HepG2 (cell line): ENCODE results near the gene MYO1C. TPM values are rescaled to one million over a fixed set of nuclear protein-coding genes. Genes with fewer than 3 reads are reported as not detected.

ENCODE experiments used
- GATAD2A ChIP-seq: IDR thresholded peaks from 2 replicates; pipeline ENCODE4 v1.6.1; 2016
- JUN ChIP-seq: sonication (generic); formaldehyde crosslinking; IDR thresholded peaks from 2 replicates; pipeline ENCODE4 v1.4.0; 2020; ENCODE audit warnings: mild to moderate bottlenecking, missing genetic modification reagents
- KDM2A ChIP-seq: sonication (generic); formaldehyde crosslinking; IDR thresholded peaks from 2 replicates; pipeline ENCODE4 v1.4.0; 2020; ENCODE audit warnings: low read depth, missing genetic modification reagents, borderline replicate concordance
- MEIS2 ChIP-seq: sonication (generic); formaldehyde crosslinking; IDR thresholded peaks from 2 replicates; pipeline ENCODE4 v1.9.0; 2021; ENCODE audit warnings: mild to moderate bottlenecking, missing genetic modification reagents
- MIER3 ChIP-seq: IDR thresholded peaks from 2 replicates; pipeline ENCODE4 v1.6.1; 2016; ENCODE audit warnings: missing compliant biosample characterization, borderline replicate concordance
- MTERF4 ChIP-seq: sonication (generic); formaldehyde crosslinking; IDR thresholded peaks from 2 replicates; pipeline ENCODE4 v1.8.0; 2023; ENCODE audit warnings: mild to moderate bottlenecking, missing genetic modification reagents
- MXD4 ChIP-seq: IDR thresholded peaks from 2 replicates; pipeline ENCODE4 v1.6.1; 2016; ENCODE audit warnings: mild to moderate bottlenecking, missing biosample characterization, missing genetic modification reagents
- NAIF1 ChIP-seq: sonication (generic); formaldehyde crosslinking; IDR thresholded peaks from 2 replicates; pipeline ENCODE4 v1.5.0; 2020; ENCODE audit warnings: mild to moderate bottlenecking, missing genetic modification reagents, borderline replicate concordance
- PRDM4 ChIP-seq: sonication (generic); formaldehyde crosslinking; IDR thresholded peaks from 2 replicates; pipeline ENCODE4 v1.9.0; 2021; ENCODE audit warnings: missing genetic modification reagents, borderline replicate concordance
- RELA ChIP-seq: sonication (generic); formaldehyde crosslinking; IDR thresholded peaks from 2 replicates; pipeline ENCODE4 v1.4.0; 2020; ENCODE audit warnings: missing genetic modification reagents
- SAFB2 ChIP-seq: sonication (generic); formaldehyde crosslinking; IDR thresholded peaks from 2 replicates; pipeline ENCODE4 v1.5.1; 2020; ENCODE audit warnings: missing genetic modification reagents, low read depth, mild to moderate bottlenecking, borderline replicate concordance
- SETDB1 ChIP-seq: sonication (generic); formaldehyde crosslinking; IDR thresholded peaks from 2 replicates; pipeline ENCODE4 v1.5.1; 2020; ENCODE audit warnings: missing genetic modification reagents, mild to moderate bottlenecking, borderline replicate concordance
- SKI ChIP-seq: fragments of 450-650 bp; IDR thresholded peaks from one replicate; pipeline ENCODE4 v1.6.1; 2018; ENCODE audit warnings: mild to moderate bottlenecking; ENCODE audit not compliant: partially characterized antibody
- SMAD9 ChIP-seq: sonication (generic); formaldehyde crosslinking; IDR thresholded peaks from 2 replicates; pipeline ENCODE4 v1.5.1; 2020; ENCODE audit warnings: mild to moderate bottlenecking, missing genetic modification reagents
- SMC3 ChIP-seq: IDR thresholded peaks from 2 replicates; pipeline ENCODE4 v1.6.1; 2011; ENCODE audit warnings: low read length, improper control_type of control experiment
- TSC22D2 ChIP-seq: sonication (generic); formaldehyde crosslinking; IDR thresholded peaks from 2 replicates; pipeline ENCODE4 v1.5.1; 2020; ENCODE audit warnings: missing genetic modification reagents, mild to moderate bottlenecking, borderline replicate concordance
- YEATS2 ChIP-seq: sonication (generic); formaldehyde crosslinking; IDR thresholded peaks from 2 replicates; pipeline ENCODE4 v1.4.0; 2020; ENCODE audit warnings: missing genetic modification reagents, borderline replicate concordance
- ZBTB38 ChIP-seq: sonication (generic); formaldehyde crosslinking; IDR thresholded peaks from 2 replicates; pipeline ENCODE4 v1.5.1; 2020; ENCODE audit warnings: mild to moderate bottlenecking, missing genetic modification reagents
- ZEB1 ChIP-seq: IDR thresholded peaks from 2 replicates; pipeline ENCODE4 v1.6.1; 2012; ENCODE audit warnings: mild to moderate bottlenecking, low read depth, inconsistent platforms; ENCODE audit not compliant: insufficient replicate concordance
- ZNF883 ChIP-seq: sonication (generic); formaldehyde crosslinking; IDR thresholded peaks from 2 replicates; pipeline ENCODE4 v1.5.1; 2020; ENCODE audit warnings: mild to moderate bottlenecking, missing genetic modification reagents; ENCODE audit errors: not compliant biosample characterization
- ZSCAN25 ChIP-seq: sonication (generic); formaldehyde crosslinking; IDR thresholded peaks from 2 replicates; pipeline ENCODE4 v1.8.0; 2022; ENCODE audit warnings: mild to moderate bottlenecking, missing genetic modification reagents
- polyA plus RNA-seq, 8 experiments: library from polyadenylated mRNA; depleted of rRNA in 3 of 8; stranded (reverse) in 7 of 8; unstranded in 1 of 8; fragments of >200 nt; fragmentation: Illumina TruSeq in 4 of 8; extraction: Trizol in 4 of 8; gene quantifications; 2 replicates each; pipeline versions ENCODE4 v1.2.1 to v1.2.3, GENCODE V29; 2011 to 2016; ENCODE audit warnings: low read depth in 4 of 8, missing spikeins in 1 of 8, mixed read lengths in 1 of 8; ENCODE audit not compliant: insufficient read depth in 1 of 8
- total RNA-seq, 5 experiments: library from RNA; depleted of rRNA; stranded (reverse); fragments of >200 nt; fragmentation: Illumina TruSeq; extraction: Trizol; gene quantifications; 2 replicates each; pipeline ENCODE4 v1.2.3, GENCODE V29; 2016; ENCODE audit warnings: low read depth in 1 of 5
- TF ChIP-seq, protein P1 (sequence below): fragments of 450-650 bp; IDR thresholded peaks from 2 replicates; pipeline ENCODE4 v1.6.1; 2017; ENCODE audit warnings: mild to moderate bottlenecking
- TF ChIP-seq, protein P2 (sequence below): sonication (generic); formaldehyde crosslinking; IDR thresholded peaks from 2 replicates; pipeline ENCODE4 v1.4.0; 2020; ENCODE audit warnings: missing genetic modification reagents, low read depth, mild to moderate bottlenecking, borderline replicate concordance

The MYO1C gene
- total and polyA plus RNA-seq, 2 of the 13 experiments (the other 11 are each of a cell fraction or from before 2014, with no cell fraction given): 22.7 to 40.8 TPM

DNA sequence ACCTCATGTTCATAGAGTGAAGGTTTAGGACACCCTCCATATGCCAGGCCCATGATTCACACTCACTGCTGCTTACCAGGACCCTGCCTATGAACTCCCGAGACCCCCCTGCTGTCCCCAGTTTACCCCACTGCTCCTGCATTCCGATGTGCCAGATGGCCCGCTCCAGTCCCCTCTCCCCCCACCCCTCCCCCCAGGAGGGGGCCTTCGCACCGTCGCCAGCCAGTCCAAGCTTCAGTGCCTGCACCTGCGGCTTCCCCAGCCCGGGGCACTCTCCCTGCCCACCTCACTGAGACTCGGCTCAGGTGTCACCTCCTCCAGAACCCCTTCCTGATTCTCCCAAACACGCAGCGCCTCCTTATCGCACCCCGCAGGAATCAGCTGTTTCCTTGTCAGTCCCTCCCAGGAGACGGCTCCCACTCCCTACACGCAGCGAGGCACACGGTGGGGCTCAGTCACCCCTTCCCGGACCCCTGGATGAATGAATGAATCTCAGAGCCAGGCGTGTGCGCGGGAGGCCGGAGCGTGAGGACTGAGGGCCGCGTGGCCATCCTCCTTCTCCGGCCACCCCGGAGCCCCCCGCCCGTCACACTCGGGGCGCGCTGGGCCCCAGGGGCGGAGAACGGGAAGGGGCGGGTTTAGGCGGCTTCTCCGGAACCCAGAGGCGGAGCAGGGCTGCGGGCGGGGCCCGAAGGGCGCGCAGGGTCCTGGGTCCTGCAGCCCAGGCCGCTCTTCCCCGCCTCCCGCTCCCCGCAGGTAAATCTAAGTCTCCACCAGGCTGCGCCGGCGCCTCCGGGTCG lies 1.6 kb downstream of the MYO1C start (continued):
- TF ChIP-seq, protein P1, sequence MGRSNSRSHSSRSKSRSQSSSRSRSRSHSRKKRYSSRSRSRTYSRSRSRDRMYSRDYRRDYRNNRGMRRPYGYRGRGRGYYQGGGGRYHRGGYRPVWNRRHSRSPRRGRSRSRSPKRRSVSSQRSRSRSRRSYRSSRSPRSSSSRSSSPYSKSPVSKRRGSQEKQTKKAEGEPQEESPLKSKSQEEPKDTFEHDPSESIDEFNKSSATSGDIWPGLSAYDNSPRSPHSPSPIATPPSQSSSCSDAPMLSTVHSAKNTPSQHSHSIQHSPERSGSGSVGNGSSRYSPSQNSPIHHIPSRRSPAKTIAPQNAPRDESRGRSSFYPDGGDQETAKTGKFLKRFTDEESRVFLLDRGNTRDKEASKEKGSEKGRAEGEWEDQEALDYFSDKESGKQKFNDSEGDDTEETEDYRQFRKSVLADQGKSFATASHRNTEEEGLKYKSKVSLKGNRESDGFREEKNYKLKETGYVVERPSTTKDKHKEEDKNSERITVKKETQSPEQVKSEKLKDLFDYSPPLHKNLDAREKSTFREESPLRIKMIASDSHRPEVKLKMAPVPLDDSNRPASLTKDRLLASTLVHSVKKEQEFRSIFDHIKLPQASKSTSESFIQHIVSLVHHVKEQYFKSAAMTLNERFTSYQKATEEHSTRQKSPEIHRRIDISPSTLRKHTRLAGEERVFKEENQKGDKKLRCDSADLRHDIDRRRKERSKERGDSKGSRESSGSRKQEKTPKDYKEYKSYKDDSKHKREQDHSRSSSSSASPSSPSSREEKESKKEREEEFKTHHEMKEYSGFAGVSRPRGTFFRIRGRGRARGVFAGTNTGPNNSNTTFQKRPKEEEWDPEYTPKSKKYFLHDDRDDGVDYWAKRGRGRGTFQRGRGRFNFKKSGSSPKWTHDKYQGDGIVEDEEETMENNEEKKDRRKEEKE: no peak
- TF ChIP-seq RELA (no peak), SKI (no peak), ZEB1 (no peak), ZNF883 (CRISPR knock-in tag) (no peak), YEATS2 (0 out of 2 replicates have a peak, but pooled peaks have one; percentile 32), MXD4 (CRISPR knock-in tag) (peak; percentile 21; the same call in 1 of the 2 replicates), MIER3 (CRISPR knock-in tag) (no peak), ZSCAN25 (CRISPR knock-in tag) (peak; percentile 78; the same call in 1 of the 2 replicates), JUN (CRISPR knock-in tag) (no peak), KDM2A (CRISPR knock-in tag) (peak; percentile 77; the same call in 1 of the 2 replicates), SAFB2 (CRISPR knock-in tag) (no peak; the same call in 1 of the 2 replicates), MTERF4 (no peak), SMAD9 (CRISPR knock-in tag) (no peak), MEIS2 (CRISPR knock-in tag) (peak; percentile 42; the same call in 1 of the 2 replicates), TSC22D2 (0 out of 2 replicates have a peak, but pooled peaks have one; percentile 40), GATAD2A (CRISPR knock-in tag) (no peak), PRDM4 (CRISPR knock-in tag) (no peak), ZBTB38 (peak; percentile 50; the same call in 1 of the 2 replicates), NAIF1 (no peak), SMC3 (no peak), SETDB1 (CRISPR knock-in tag) (no peak)
- TF ChIP-seq, protein P2, sequence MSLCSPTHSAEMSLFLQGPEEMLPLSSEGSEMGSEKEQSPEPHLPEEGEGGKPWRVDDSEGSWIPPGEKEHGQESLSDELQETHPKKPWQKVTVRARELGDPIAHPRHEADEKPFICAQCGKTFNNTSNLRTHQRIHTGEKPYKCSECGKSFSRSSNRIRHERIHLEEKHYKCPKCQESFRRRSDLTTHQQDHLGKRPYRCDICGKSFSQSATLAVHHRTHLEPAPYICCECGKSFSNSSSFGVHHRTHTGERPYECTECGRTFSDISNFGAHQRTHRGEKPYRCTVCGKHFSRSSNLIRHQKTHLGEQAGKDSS (CRISPR knock-in tag): no peak
